Neuronal stem cell (in vitro differentiated cells): ENCODE results near the gene CA12.

Experiments used
- DNase-seq: peaks from one replicate; pipeline ENCODE4 v3.0.0-alpha.2; 2013; ENCODE audit warnings: low spot score
- H2AFZ ChIP-seq: one replicate; pipeline ENCODE4 v1.6.1; 2013; ENCODE audit warnings: mild to moderate bottlenecking, low read length, inconsistent platforms
- H2AK5ac ChIP-seq: 2 replicates; pipeline ENCODE4 v1.6.1; 2013; ENCODE audit warnings: low read depth, mild to moderate bottlenecking, inconsistent platforms, low read length, moderate library complexity, mixed read lengths
- H2BK120ac ChIP-seq: 2 replicates; pipeline ENCODE4 v1.6.1; 2013; ENCODE audit warnings: low read depth, mild to moderate bottlenecking, inconsistent platforms, low read length, moderate library complexity, mixed read lengths
- H2BK12ac ChIP-seq: one replicate; pipeline ENCODE4 v1.6.1; 2013; ENCODE audit warnings: low read length, inconsistent platforms
- H2BK15ac ChIP-seq: 2 replicates; pipeline ENCODE4 v1.6.1; 2013; ENCODE audit warnings: mild to moderate bottlenecking, low read length, inconsistent platforms, mixed read lengths
- H2BK5ac ChIP-seq: one replicate; pipeline ENCODE4 v1.6.1; 2013; ENCODE audit warnings: inconsistent platforms, mild to moderate bottlenecking, low read length, moderate library complexity
- H3K14ac ChIP-seq: one replicate; pipeline ENCODE4 v1.6.1; 2013; ENCODE audit warnings: low read length, inconsistent platforms
- H3K18ac ChIP-seq: 2 replicates; pipeline ENCODE4 v1.6.1; 2013; ENCODE audit warnings: low read length, inconsistent platforms
- H3K23ac ChIP-seq: 2 replicates; pipeline ENCODE4 v1.6.1; 2013; ENCODE audit warnings: low read depth, mild to moderate bottlenecking, mixed read lengths, low read length, inconsistent platforms; ENCODE audit not compliant: poor library complexity
- H3K27ac ChIP-seq: replicated peaks from 3 replicates; pipeline ENCODE4 v1.5.1; 2013; ENCODE audit warnings: low read length, inconsistent platforms
- H3K27me3 ChIP-seq, 3 experiments: 2 replicates each; pipeline ENCODE4 v1.6.1; 2013; ENCODE audit warnings: low read length in 3 of 3, mild to moderate bottlenecking in 2 of 3, inconsistent platforms in 1 of 3, low read depth in 1 of 3, mixed read lengths in 1 of 3, moderate library complexity in 1 of 3; ENCODE audit not compliant: control insufficient read depth in 3 of 3, insufficient read depth in 3 of 3
- H3K36me3 ChIP-seq, 2 donors: replicated peaks in 1 of 2; 2 replicates each; pipeline ENCODE4 v1.6.1; 2013; ENCODE audit warnings: low read length in 2 of 2; ENCODE audit not compliant: control insufficient read depth in 2 of 2, insufficient read depth in 2 of 2
- H3K4ac ChIP-seq: 2 replicates; pipeline ENCODE4 v1.6.1; 2013; ENCODE audit warnings: inconsistent platforms, mild to moderate bottlenecking, low read length, moderate library complexity
- H3K4me1 ChIP-seq, 2 donors: 1 replicate in 1 of 2; 2 replicates in 1 of 2; pipeline ENCODE4 v1.6.1; 2013; ENCODE audit warnings: low read length in 2 of 2, low read depth in 1 of 2; ENCODE audit not compliant: control insufficient read depth in 2 of 2, insufficient read depth in 1 of 2
- H3K4me2 ChIP-seq: one replicate; pipeline ENCODE4 v1.6.1; 2013; ENCODE audit warnings: mild to moderate bottlenecking, low read length, inconsistent platforms; ENCODE audit not compliant: insufficient read depth, poor library complexity, severe bottlenecking
- H3K4me3 ChIP-seq, 2 donors: 2 replicates each; pipeline ENCODE4 v1.5.1; 2013; ENCODE audit warnings: low read length in 2 of 2, mild to moderate bottlenecking in 2 of 2, inconsistent platforms in 1 of 2, moderate library complexity in 1 of 2
- H3K79me1 ChIP-seq: one replicate; pipeline ENCODE4 v1.6.1; 2013; ENCODE audit warnings: low read depth, mild to moderate bottlenecking, inconsistent platforms, low read length, moderate library complexity
- H3K9ac ChIP-seq: one replicate; pipeline ENCODE4 v1.6.1; 2013; ENCODE audit warnings: mild to moderate bottlenecking, low read depth, low read length, inconsistent platforms; ENCODE audit not compliant: poor library complexity
- H3K9me3 ChIP-seq, 2 donors: replicated peaks in 1 of 2; 2 replicates each; pipeline versions ENCODE3 to v1.6.1; 2013; ENCODE audit warnings: low read length in 2 of 2, mild to moderate bottlenecking in 2 of 2, inconsistent platforms in 1 of 2, low read depth in 1 of 2, mixed read lengths in 1 of 2, moderate library complexity in 1 of 2; ENCODE audit not compliant: control insufficient read depth in 2 of 2, insufficient read depth in 1 of 2
- H4K8ac ChIP-seq: one replicate; pipeline ENCODE4 v1.6.1; 2013; ENCODE audit warnings: low read depth, mild to moderate bottlenecking, inconsistent platforms, low read length, moderate library complexity
- H4K91ac ChIP-seq: one replicate; pipeline ENCODE4 v1.6.1; 2013; ENCODE audit warnings: low read length, low read depth, mild to moderate bottlenecking, inconsistent platforms; ENCODE audit not compliant: poor library complexity
- WGBS, 2 donors: extraction: QIAGEN DNeasy Blood & Tissue Kit; methylation state at CpG; one replicate each; pipeline ENCODE4 v1.1.7; 2013; ENCODE audit warnings: missing lambda C conversion rate in 2 of 2, mixed read lengths in 1 of 2; ENCODE audit not compliant: insufficient read length in 2 of 2, insufficient replicate concordance in 1 of 2; ENCODE audit errors: extremely low coverage in 2 of 2; 5-methylcytosine and 5-hydroxymethylcytosine counted together

CA12 gene

DNA sequence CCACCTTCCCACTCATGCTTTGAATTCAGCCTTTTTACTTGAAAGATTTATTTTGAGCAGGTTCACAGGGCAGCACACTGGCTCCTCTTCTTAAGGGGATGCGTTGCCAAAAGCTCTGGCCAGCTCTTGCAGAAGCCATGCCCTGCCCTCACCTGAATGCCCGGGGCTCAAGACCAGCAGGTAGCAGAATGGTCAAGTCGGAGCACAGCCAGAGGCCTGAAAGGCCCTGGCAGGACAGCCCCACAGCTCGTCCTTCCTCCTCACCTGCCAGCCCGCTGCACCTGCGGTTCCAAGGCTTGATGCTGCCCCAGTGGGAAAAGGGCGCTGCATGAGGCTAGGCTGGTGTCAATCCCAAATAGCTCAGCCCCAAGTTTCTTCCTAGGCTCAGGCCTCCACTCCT is 13.1 kb downstream of the CA12 start:
- Histone ChIP-seq H2BK15ac (no peak overlapping the region), H4K8ac (no peak overlapping the region), H2AK5ac (no peak overlapping the region), H2AFZ (no peak overlapping the region), H3K4ac (no peak overlapping the region), H3K9me3 (no peaks in the 10 kb centered on the region), H3K27ac (no peak overlapping the region), H4K91ac (no peak overlapping the region), H2BK120ac (peak overlapping the region; percentile 64), H3K79me1 (no peaks in the 10 kb centered on the region), H3K4me3 (no peak overlapping the region), H3K4me1 (peaks cover 4 to 6% of the 10 kb centered on the region in 2 donors), H2BK12ac (no peak overlapping the region), H3K18ac (peak overlapping the region; percentile 73), H3K23ac (peak overlapping the region; percentile 28), H2BK5ac (no peak overlapping the region), H3K4me2 (no peak overlapping the region), H3K14ac (peak overlapping the region; percentile 73), H3K27me3 (no peaks in the 10 kb centered on the region), H3K9ac (no peak overlapping the region), H3K36me3 (no peaks in the 10 kb centered on the region)
- WGBS, 2 donors = no CpG with 5 or more reads among the region's 7 CpGs
- no peak for DNase-seq

DNA sequence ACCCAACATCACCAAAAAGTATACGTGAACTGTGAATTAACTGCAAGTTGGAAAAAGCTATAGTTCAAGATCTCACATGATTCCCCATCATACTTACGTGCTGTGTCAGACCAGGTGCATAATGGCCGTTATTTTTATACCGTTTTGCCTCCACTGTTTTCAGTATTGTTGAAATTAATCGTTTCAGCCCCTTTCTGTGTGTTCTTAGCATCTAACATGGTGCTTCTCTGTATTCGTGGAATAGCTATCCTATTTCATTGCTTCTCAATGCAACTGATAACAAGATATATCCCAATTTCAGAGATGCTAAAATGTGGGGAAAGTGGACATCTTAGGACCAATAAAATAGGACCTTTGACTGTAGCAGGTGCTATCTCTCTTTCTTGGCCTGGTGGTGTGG is 13.7 kb downstream of the CA12 start:
- Histone ChIP-seq H3K18ac (no peak overlapping the region), H3K4me2 (no peak overlapping the region), H3K4ac (no peak overlapping the region), H2AFZ (no peak overlapping the region), H2BK5ac (no peak overlapping the region), H3K4me1 (peaks cover 6 to 7% of the 10 kb centered on the region in 2 donors), H3K79me1 (no peaks in the 10 kb centered on the region), H2BK120ac (no peak overlapping the region), H4K91ac (no peak overlapping the region), H3K23ac (no peak overlapping the region), H2BK15ac (no peak overlapping the region), H3K14ac (no peak overlapping the region), H4K8ac (no peak overlapping the region), H2AK5ac (no peak overlapping the region), H3K27ac (no peak overlapping the region), H3K9ac (no peak overlapping the region), H3K4me3 (no peak overlapping the region), H3K27me3 (no peaks in the 10 kb centered on the region), H3K36me3 (no peaks in the 10 kb centered on the region), H3K9me3 (no peaks in the 10 kb centered on the region), H2BK12ac (no peak overlapping the region)
- no CpG with 5 or more reads among the region's 6 CpGs for WGBS, 2 donors
- no peak for DNase-seq

DNA sequence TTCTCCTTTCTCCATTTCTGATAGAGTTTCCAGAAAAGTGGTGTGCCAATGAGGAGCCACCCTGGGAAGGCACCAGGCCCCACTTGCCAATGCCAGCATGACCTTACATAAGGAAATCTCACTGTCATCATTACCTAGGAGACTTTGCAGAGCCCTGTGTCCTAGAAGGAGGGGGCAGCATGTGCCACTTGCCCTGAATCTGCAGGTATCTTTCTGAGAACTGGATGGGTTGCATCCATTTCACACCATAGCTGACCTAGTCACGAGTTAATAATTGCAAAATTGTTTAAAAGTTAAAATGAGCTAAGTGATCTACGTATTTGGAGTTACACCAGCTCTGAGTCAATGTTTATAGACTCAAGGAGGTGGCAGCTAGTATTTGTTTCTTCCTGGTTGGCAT is 14.3 kb downstream of the CA12 start:
- no CpG with 5 or more reads among the region's 2 CpGs for WGBS, 2 donors

DNA sequence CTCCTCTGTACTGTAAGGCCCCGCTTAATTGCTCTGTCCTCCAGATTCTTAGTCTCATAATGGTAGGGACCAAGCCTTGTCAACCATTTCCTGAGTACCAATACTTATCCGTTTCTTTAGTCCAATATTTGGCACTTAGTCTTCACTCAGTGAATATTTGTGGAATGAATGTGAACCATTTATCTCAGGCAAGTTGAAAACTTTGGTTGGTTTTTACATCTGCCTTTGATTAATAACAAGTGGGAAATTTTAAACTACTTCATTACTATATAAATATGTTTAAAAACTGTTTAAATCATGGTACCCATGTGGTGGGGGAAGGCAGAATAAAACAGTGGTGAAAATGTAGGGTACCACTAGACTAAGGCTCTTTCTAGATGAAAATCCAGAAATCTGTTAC is 15.2 kb downstream of the CA12 start:
- H2BK120ac ChIP-seq = no peak overlapping the region
- peaks cover 0 to 4% (median 0%) of the 10 kb centered on the region in 3 experiments for H3K27me3 ChIP-seq
- no peak overlapping the region for H2AK5ac ChIP-seq
- H3K4me1 ChIP-seq = peaks cover 1 to 15% of the 10 kb centered on the region in 2 donors
- no peak overlapping the region for H4K91ac ChIP-seq
- no peak overlapping the region for H3K9ac ChIP-seq
- WGBS, 2 donors = no CpG with 5 or more reads among the region's 2 CpGs
- H3K4ac ChIP-seq = no peak overlapping the region
- no peak overlapping the region for H2BK15ac ChIP-seq
- no peaks in the 10 kb centered on the region for H3K9me3 ChIP-seq
- no peaks in the 10 kb centered on the region for H3K79me1 ChIP-seq
- no peak overlapping the region for H3K27ac ChIP-seq
- no peak overlapping the region for H2BK5ac ChIP-seq
- H3K14ac ChIP-seq = no peak overlapping the region
- H3K18ac ChIP-seq = no peak overlapping the region
- no peak overlapping the region for H3K23ac ChIP-seq
- H2AFZ ChIP-seq = no peak overlapping the region
- H3K4me2 ChIP-seq = no peak overlapping the region
- no peak overlapping the region for H4K8ac ChIP-seq
- no peaks in the 10 kb centered on the region for H3K36me3 ChIP-seq
- H3K4me3 ChIP-seq = no peak overlapping the region
- no peak for DNase-seq
- no peak overlapping the region for H2BK12ac ChIP-seq

More for the DNA sequence above, 14.3 kb downstream of the CA12 start:
- H3K27ac ChIP-seq = no peak overlapping the region
- no peak overlapping the region for H3K4ac ChIP-seq
- no peak overlapping the region for H3K23ac ChIP-seq
- H4K8ac ChIP-seq = no peak overlapping the region
- H2AFZ ChIP-seq = no peak overlapping the region
- no peak overlapping the region for H2BK5ac ChIP-seq
- H3K36me3 ChIP-seq = no peaks in the 10 kb centered on the region
- H3K18ac ChIP-seq = no peak overlapping the region
- H3K27me3 ChIP-seq = no peaks in the 10 kb centered on the region
- H2BK12ac ChIP-seq = no peak overlapping the region
- H2BK120ac ChIP-seq = no peak overlapping the region
- no peak overlapping the region for H4K91ac ChIP-seq
- no peak overlapping the region for H3K4me3 ChIP-seq
- H3K9me3 ChIP-seq = no peaks in the 10 kb centered on the region
- no peak overlapping the region for H2BK15ac ChIP-seq
- H3K9ac ChIP-seq = no peak overlapping the region
- no peak overlapping the region for H3K4me2 ChIP-seq
- H3K4me1 ChIP-seq = peaks cover 4 to 8% of the 10 kb centered on the region in 2 donors
- no peak overlapping the region for H3K14ac ChIP-seq
- no peak overlapping the region for H2AK5ac ChIP-seq
- no peaks in the 10 kb centered on the region for H3K79me1 ChIP-seq
- no peak for DNase-seq
